H9 (cell line): ENCODE results near the gene RNU4-1. TPM values are rescaled to one million over a fixed set of nuclear protein-coding genes. Genes with fewer than 3 reads are reported as not detected.

ENCODE experiments used
- DNase-seq: peaks from one replicate; pipeline ENCODE4 v3.0.0-alpha.2; 2017
- H2AFZ ChIP-seq: one replicate; pipeline ENCODE4 v1.6.1; 2013; ENCODE audit warnings: mild to moderate bottlenecking, low read length, control low read depth, moderate library complexity
- H2AK5ac ChIP-seq: 2 replicates; pipeline ENCODE4 v1.6.1; 2013; ENCODE audit warnings: low read length, control low read depth, mixed read lengths; ENCODE audit not compliant: insufficient read length
- H2BK120ac ChIP-seq: one replicate; pipeline ENCODE4 v1.6.1; 2013; ENCODE audit warnings: low read depth, mild to moderate bottlenecking, low read length, control low read depth, inconsistent platforms; ENCODE audit not compliant: poor library complexity, severe bottlenecking
- H2BK12ac ChIP-seq: 2 replicates; pipeline ENCODE4 v1.6.1; 2013; ENCODE audit warnings: low read length, control low read depth, mixed read lengths, low read depth; ENCODE audit not compliant: insufficient read length
- H2BK15ac ChIP-seq: 2 replicates; pipeline ENCODE4 v1.6.1; 2013; ENCODE audit warnings: low read depth, low read length, control low read depth
- H2BK20ac ChIP-seq: one replicate; pipeline ENCODE4 v1.6.1; 2013; ENCODE audit warnings: low read depth, mild to moderate bottlenecking, low read length, control low read depth, inconsistent platforms; ENCODE audit not compliant: poor library complexity, severe bottlenecking
- H2BK5ac ChIP-seq: 2 replicates; pipeline ENCODE4 v1.6.1; 2013; ENCODE audit warnings: low read length, control low read depth, mixed read lengths; ENCODE audit not compliant: insufficient read length
- H3K14ac ChIP-seq: 2 replicates; pipeline ENCODE4 v1.6.1; 2013; ENCODE audit warnings: low read length, control low read depth; ENCODE audit not compliant: insufficient read depth
- H3K18ac ChIP-seq: 2 replicates; pipeline ENCODE4 v1.6.1; 2013; ENCODE audit warnings: low read depth, mild to moderate bottlenecking, mixed read lengths, low read length, control low read depth; ENCODE audit not compliant: insufficient read length
- H3K23ac ChIP-seq: 2 replicates; pipeline ENCODE4 v1.6.1; 2013; ENCODE audit warnings: low read length, control low read depth, mixed read lengths, low read depth; ENCODE audit not compliant: insufficient read length
- H3K23me2 ChIP-seq: 2 replicates; pipeline ENCODE4 v1.6.1; 2013; ENCODE audit warnings: low read depth, mild to moderate bottlenecking, mixed read lengths, low read length, control low read depth; ENCODE audit not compliant: insufficient read length, poor library complexity, severe bottlenecking
- H3K27ac ChIP-seq: 2 replicates; pipeline ENCODE4 v1.5.1; 2013; ENCODE audit warnings: low read length, control low read depth, mixed read lengths, low read depth; ENCODE audit not compliant: insufficient read length
- H3K27me3 ChIP-seq: 2 replicates; pipeline ENCODE4 v1.6.1; 2013; ENCODE audit warnings: low read length, control low read depth, inconsistent platforms; ENCODE audit not compliant: insufficient read depth
- H3K4ac ChIP-seq: 2 replicates; pipeline ENCODE4 v1.6.1; 2013; ENCODE audit warnings: low read depth, mild to moderate bottlenecking, control low read depth, inconsistent platforms, low read length, moderate library complexity
- H3K4me1 ChIP-seq: 2 replicates; pipeline ENCODE4 v1.6.1; 2013; ENCODE audit warnings: low read length, control low read depth, inconsistent platforms; ENCODE audit not compliant: insufficient read depth
- H3K4me2 ChIP-seq: 2 replicates; pipeline ENCODE4 v1.6.1; 2013; ENCODE audit warnings: low read length, control low read depth, mixed read lengths; ENCODE audit not compliant: insufficient read length, insufficient read depth
- H3K56ac ChIP-seq: 2 replicates; pipeline ENCODE4 v1.6.1; 2013; ENCODE audit warnings: low read depth, mild to moderate bottlenecking, mixed read lengths, low read length, control low read depth; ENCODE audit not compliant: insufficient read length
- H3K79me1 ChIP-seq: 2 replicates; pipeline ENCODE4 v1.6.1; 2013; ENCODE audit warnings: low read depth, mild to moderate bottlenecking, moderate library complexity, low read length, control low read depth, inconsistent platforms; ENCODE audit not compliant: insufficient read depth, poor library complexity, severe bottlenecking
- H3K79me2 ChIP-seq: 2 replicates; pipeline ENCODE4 v1.6.1; 2013; ENCODE audit warnings: low read length, control low read depth, inconsistent platforms; ENCODE audit not compliant: insufficient read depth
- H3K9ac ChIP-seq: 2 replicates; pipeline ENCODE4 v1.6.1; 2013; ENCODE audit warnings: low read length, control low read depth, mixed read lengths; ENCODE audit not compliant: insufficient read length; ENCODE audit errors: extremely low read depth
- H3K9me3 ChIP-seq: one replicate; pipeline ENCODE4 v1.6.1; 2013; ENCODE audit warnings: low read depth, low read length, inconsistent platforms; ENCODE audit not compliant: control insufficient read depth
- H3T11ph ChIP-seq: one replicate; pipeline ENCODE4 v1.6.1; 2013; ENCODE audit warnings: mild to moderate bottlenecking, low read length, control low read depth, inconsistent platforms
- H4K20me1 ChIP-seq: one replicate; pipeline ENCODE4 v1.6.1; 2013; ENCODE audit not compliant: control insufficient read depth, insufficient read length, insufficient read depth
- H4K5ac ChIP-seq: 2 replicates; pipeline ENCODE4 v1.6.1; 2013; ENCODE audit warnings: low read depth, mild to moderate bottlenecking, mixed read lengths, low read length, control low read depth; ENCODE audit not compliant: insufficient read length
- H4K8ac ChIP-seq: replicated peaks from 2 replicates; pipeline ENCODE4 v1.6.1; 2013; ENCODE audit warnings: low read length, control low read depth, mixed read lengths, low read depth; ENCODE audit not compliant: insufficient read length
- H4K91ac ChIP-seq: 2 replicates; pipeline ENCODE4 v1.6.1; 2013; ENCODE audit warnings: low read depth, mild to moderate bottlenecking, moderate library complexity, mixed read lengths, low read length, control low read depth; ENCODE audit not compliant: insufficient read length
- H3K27ac Mint-ChIP-seq, 3 experiments: 2 replicates in 2 of 3; 3 replicates in 1 of 3; pipeline ENCODE4 v1.8.0; 2020 to 2021; ENCODE audit warnings: mixed read lengths in 3 of 3, mild to moderate bottlenecking in 1 of 3, moderate library complexity in 1 of 3
- H3K27me3 Mint-ChIP-seq: 2 replicates; pipeline ENCODE4 v1.8.0; 2021; ENCODE audit warnings: low read depth, mild to moderate bottlenecking, moderate library complexity, mixed read lengths
- H3K36me3 Mint-ChIP-seq, 3 experiments: 2 replicates in 2 of 3; 3 replicates in 1 of 3; pipeline ENCODE4 v1.8.0; 2020 to 2021; ENCODE audit warnings: low read depth in 3 of 3, mixed read lengths in 3 of 3; ENCODE audit not compliant: insufficient read depth in 1 of 3
- H3K4me1 Mint-ChIP-seq, 2 experiments: 2 replicates each; pipeline ENCODE4 v1.8.0; 2020; ENCODE audit warnings: mixed read lengths in 2 of 2
- H3K4me3 Mint-ChIP-seq, 2 experiments: 2 replicates in 1 of 2; 3 replicates in 1 of 2; pipeline ENCODE4 v1.8.0; 2020 to 2021; ENCODE audit warnings: mild to moderate bottlenecking in 2 of 2, mixed read lengths in 2 of 2, moderate library complexity in 1 of 2
- H3K9me3 Mint-ChIP-seq, 2 experiments: 2 replicates in 1 of 2; 3 replicates in 1 of 2; pipeline ENCODE4 v1.8.0; 2020; ENCODE audit warnings: mild to moderate bottlenecking in 2 of 2, mixed read lengths in 2 of 2, moderate library complexity in 1 of 2
- WGBS: extraction: QIAGEN DNeasy Blood & Tissue Kit; methylation state at CpG from one replicate; pipeline ENCODE4 v1.1.7; 2013; ENCODE audit warnings: missing lambda C conversion rate, low lambda C conversion rate, mixed read lengths; ENCODE audit not compliant: insufficient read length; ENCODE audit errors: extremely low coverage; 5-methylcytosine and 5-hydroxymethylcytosine counted together
- total RNA-seq: library from RNA; stranded (reverse); gene quantifications from 2 replicates; pipeline ENCODE4 v1.2.1, GENCODE V29; 2021
- TF ChIP-seq, protein P1 (sequence below): fragments of 200-600 bp; sonication (generic); conservative IDR thresholded peaks from 3 replicates; pipeline ENCODE4 v1.8.0; 2021; ENCODE audit warnings: antibody characterized with exemption, mild to moderate bottlenecking

The RNU4-1 gene
- total RNA-seq, 1 experiment from 2014 or later: 3,262 TPM

- Mint-ChIP-seq H3K4me3 (no peak overlapping the region), H3K27ac (no peak overlapping the region; a peak in 1 of 7 replicates), H3K36me3 (peaks cover 3 to 14% (median 8%) of the 10 kb centered on the region in 3 experiments), H3K9me3 (peaks cover 17 to 18% of the 10 kb centered on the region in 2 experiments), H3K27me3 (peaks cover 10% of the 10 kb centered on the region), H3K4me1 (no peaks in the 10 kb centered on the region)
- Histone ChIP-seq H3K23me2 (no peaks in the 10 kb centered on the region), H3K4ac (no peak overlapping the region), H2BK20ac (no peak overlapping the region), H3K4me1 (no peaks in the 10 kb centered on the region), H2BK12ac (no peak overlapping the region), H4K5ac (no peak overlapping the region), H3K23ac (no peak overlapping the region), H4K8ac (no peak overlapping the region), H2BK5ac (no peak overlapping the region), H3K27me3 (no peaks in the 10 kb centered on the region), H4K91ac (no peak overlapping the region), H2BK120ac (no peak overlapping the region), H3K18ac (no peak overlapping the region), H3K4me2 (no peak overlapping the region), H3K9me3 (peaks cover 4% of the 10 kb centered on the region), H2AFZ (no peak overlapping the region), H3K56ac (no peak overlapping the region), H3K79me2 (no peaks in the 10 kb centered on the region), H3K9ac (no peak overlapping the region), H4K20me1 (no peaks in the 10 kb centered on the region), H3K79me1 (no peaks in the 10 kb centered on the region), H2AK5ac (no peak overlapping the region), H3K27ac (no peak overlapping the region), H2BK15ac (no peak overlapping the region), H3K14ac (no peak overlapping the region), H3T11ph (no peak overlapping the region)
- TF ChIP-seq, protein P1, sequence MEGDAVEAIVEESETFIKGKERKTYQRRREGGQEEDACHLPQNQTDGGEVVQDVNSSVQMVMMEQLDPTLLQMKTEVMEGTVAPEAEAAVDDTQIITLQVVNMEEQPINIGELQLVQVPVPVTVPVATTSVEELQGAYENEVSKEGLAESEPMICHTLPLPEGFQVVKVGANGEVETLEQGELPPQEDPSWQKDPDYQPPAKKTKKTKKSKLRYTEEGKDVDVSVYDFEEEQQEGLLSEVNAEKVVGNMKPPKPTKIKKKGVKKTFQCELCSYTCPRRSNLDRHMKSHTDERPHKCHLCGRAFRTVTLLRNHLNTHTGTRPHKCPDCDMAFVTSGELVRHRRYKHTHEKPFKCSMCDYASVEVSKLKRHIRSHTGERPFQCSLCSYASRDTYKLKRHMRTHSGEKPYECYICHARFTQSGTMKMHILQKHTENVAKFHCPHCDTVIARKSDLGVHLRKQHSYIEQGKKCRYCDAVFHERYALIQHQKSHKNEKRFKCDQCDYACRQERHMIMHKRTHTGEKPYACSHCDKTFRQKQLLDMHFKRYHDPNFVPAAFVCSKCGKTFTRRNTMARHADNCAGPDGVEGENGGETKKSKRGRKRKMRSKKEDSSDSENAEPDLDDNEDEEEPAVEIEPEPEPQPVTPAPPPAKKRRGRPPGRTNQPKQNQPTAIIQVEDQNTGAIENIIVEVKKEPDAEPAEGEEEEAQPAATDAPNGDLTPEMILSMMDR: no peak
- DNase-seq: no peak
- WGBS: no CpG with 5 or more reads among the region's 7 CpGs
Measured at GRCh38 chr12:120332523-120332922, 39.5 kb upstream of the RNU4-1 start.
